ENCODE data around the gene SPATA9. TPM values are rescaled to one million over a fixed set of nuclear protein-coding genes. Genes with fewer than 3 reads are reported as not detected.

SPATA9 gene
- total and polyA plus RNA-seq, 2 of the 8 experiments (the other 6 are each of a cell fraction or from before 2014, with no cell fraction given) = not detected

DNA sequence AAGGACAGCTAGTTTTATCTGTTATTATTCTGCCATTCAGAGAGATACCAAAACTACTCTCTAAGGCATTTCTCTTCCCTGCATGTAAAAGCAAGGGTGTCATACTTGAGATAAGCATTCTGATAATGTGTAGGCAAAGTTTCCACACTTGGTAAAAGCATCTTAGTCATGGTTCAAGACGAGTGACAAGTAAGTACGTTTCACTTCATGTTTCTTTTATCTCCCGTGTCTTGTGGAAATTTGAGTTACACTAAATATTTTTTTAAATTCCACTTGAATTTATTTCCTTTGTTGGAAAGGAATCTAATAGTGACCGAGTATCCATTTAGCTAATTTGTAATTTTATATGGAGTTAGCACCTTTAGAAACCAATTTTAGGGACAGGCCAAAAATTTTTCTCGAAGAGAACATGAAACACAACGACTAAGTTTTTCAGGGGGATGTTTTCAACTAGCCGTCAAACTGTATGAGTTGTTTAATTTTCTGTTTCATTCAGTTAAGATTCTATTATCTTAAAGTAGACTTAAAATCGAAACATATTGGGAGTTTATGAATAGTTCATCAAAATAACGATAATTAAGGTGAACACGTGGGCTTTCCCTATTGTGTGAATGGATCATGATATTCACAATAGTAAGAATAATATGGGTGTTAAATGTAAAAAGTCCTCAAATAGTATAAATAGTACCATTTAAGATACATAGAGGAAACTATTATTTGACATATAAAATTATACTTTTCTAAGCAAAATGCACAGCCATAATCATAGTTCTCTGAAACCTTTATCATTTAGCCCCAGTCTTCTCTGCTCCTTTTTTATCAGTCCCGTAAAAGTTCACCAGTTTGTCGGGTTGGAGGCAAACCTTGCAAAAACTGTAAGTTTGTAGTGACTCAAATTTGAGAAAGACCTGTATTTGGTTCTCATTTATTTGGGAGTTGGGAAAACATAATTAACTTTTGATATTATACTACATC lies 34.6 kb downstream of the SPATA9 start:
- Histone ChIP-seq H2BK5ac (ENCODE audit: low read depth, low read length) (no peak overlapping the region), H4K5ac (ENCODE audit: insufficient read length, low read depth, low read length) (no peak overlapping the region), H3K4ac (replicated peaks; ENCODE audit: insufficient read length, low read depth, low read length) (no peak overlapping the region), H3K9me3 (ENCODE audit: insufficient read depth in 2 of 2, low read depth in 1 of 2, low read length in 1 of 2) (no peaks in the 10 kb centered on the region), H3K4me1 (replicated peaks in 1 of 4; ENCODE audit: control insufficient read depth in 3 of 4, insufficient read depth in 4 of 4, low read length in 3 of 4) (peaks cover 0 to 6% (median 3%) of the 10 kb centered on the region in 4 experiments; a peak in 2 of 7 replicates), H3K4me2 (ENCODE audit: insufficient read depth in 1 of 2, low read depth in 2 of 2, low read length in 2 of 2) (no peak overlapping the region; a peak in 1 of 4 replicates), H3K23ac (ENCODE audit: insufficient read length) (no peak overlapping the region), H2BK120ac (replicated peaks; ENCODE audit: low read depth, low read length) (no peak overlapping the region), H3K14ac (ENCODE audit: insufficient read length) (no peak overlapping the region), H3K36me3 (ENCODE audit: control insufficient read depth in 2 of 4, insufficient read depth in 4 of 4, low read length in 3 of 4) (no peaks in the 10 kb centered on the region), H4K91ac (replicated peaks; ENCODE audit: insufficient read length, low read length) (no peak overlapping the region), H3K79me1 (ENCODE audit: low read depth, low read length) (no peaks in the 10 kb centered on the region), H3K79me2 (ENCODE audit: control insufficient read depth in 1 of 2, insufficient read depth in 2 of 2, low read length in 2 of 2) (no peaks in the 10 kb centered on the region), H2AFZ (ENCODE audit: low read length) (no peak overlapping the region), H2BK15ac (ENCODE audit: low read length) (no peak overlapping the region), H3K23me2 (ENCODE audit: low read depth, low read length) (peaks cover 7% of the 10 kb centered on the region), H3K27me3 (replicated peaks in 1 of 4; ENCODE audit: control insufficient read depth in 3 of 4, extremely low read depth in 1 of 4, insufficient read depth in 3 of 4, low read length in 3 of 4) (no peaks in the 10 kb centered on the region), H2AK5ac (ENCODE audit: low read depth, low read length) (no peak overlapping the region), H3K9ac (replicated peaks in 1 of 4; ENCODE audit: extremely low read depth in 1 of 4, low read depth in 3 of 4, low read length in 3 of 4) (no peak overlapping the region), H2BK20ac (ENCODE audit: low read length) (no peak overlapping the region), H3K27ac (ENCODE audit: low read depth, low read length) (no peak overlapping the region), H3K18ac (ENCODE audit: extremely low read depth, low read length) (no peak overlapping the region), H4K20me1 (replicated peaks in 1 of 2; ENCODE audit: control insufficient read depth in 1 of 2, insufficient read depth in 2 of 2, low read length in 2 of 2) (no peaks in the 10 kb centered on the region), H2BK12ac (ENCODE audit: low read depth, low read length) (no peak overlapping the region), H3K56ac (replicated peaks; ENCODE audit: insufficient read length, low read depth, low read length) (no peak overlapping the region), H3K4me3 (ENCODE audit: extremely low read depth in 1 of 4, insufficient read depth in 2 of 4, low read depth in 3 of 4, low read length in 4 of 4) (no peak overlapping the region), H4K8ac (ENCODE audit: extremely low read depth, insufficient read depth, low read length) (no peak overlapping the region)
- ChIA-PET POLR2A (ENCODE audit: partially characterized antibody) (interaction anchor here (1.7 to 2.0 kb wide), 2 partner anchors 64 to 83 kb away, joined by 5 to 10 read pairs; partner anchors contain the start of gene RHOBTB3), CTCF (ENCODE audit: partially characterized antibody) (interaction anchor here (0.6 to 6.4 kb wide), 9 partner anchors 12 to 680 kb away, joined by 3 to 32 read pairs (median 5); no protein-coding TSS in a partner anchor)
- no peak for FAIRE-seq
- no peak for DNase-seq (ENCODE audit: low read depth in 1 of 2, low spot score in 2 of 2)
- WGBS, 2 experiments (ENCODE audit: extremely low coverage in 1 of 2, insufficient coverage in 1 of 2, insufficient read length in 1 of 2, insufficient replicate concordance in 2 of 2, low coverage in 1 of 2, low lambda C conversion rate in 2 of 2, missing lambda C conversion rate in 1 of 2) = 88% methylated on average over 12 of the region's 12 CpGs; no CpG with 5 or more reads in 1 of the 2 experiments
- TF ChIP-seq KDM5A (IDR thresholded peaks at IDR 0.05; ENCODE audit: low read length) (no peak), KDM4A (IDR thresholded peaks at IDR 0.05; ENCODE audit: low read depth, low read length, severe bottlenecking) (no peak), CEBPB (IDR thresholded peaks at IDR 0.05; ENCODE audit: low read depth, low read length) (no peak), YY1 (IDR thresholded peaks at IDR 0.05; ENCODE audit: low read depth, low read length) (no peak), ASH2L (IDR thresholded peaks at IDR 0.05; ENCODE audit: low read length) (no peak), SAP30 (IDR thresholded peaks at IDR 0.05; ENCODE audit: insufficient read depth, insufficient replicate concordance, low read length) (no peak), JUN (IDR thresholded peaks at IDR 0.05; ENCODE audit: low read depth, low read length) (no peak), SP2 (IDR thresholded peaks at IDR 0.05; ENCODE audit: low read length) (no peak)
- TF ChIP-seq, protein P1, sequence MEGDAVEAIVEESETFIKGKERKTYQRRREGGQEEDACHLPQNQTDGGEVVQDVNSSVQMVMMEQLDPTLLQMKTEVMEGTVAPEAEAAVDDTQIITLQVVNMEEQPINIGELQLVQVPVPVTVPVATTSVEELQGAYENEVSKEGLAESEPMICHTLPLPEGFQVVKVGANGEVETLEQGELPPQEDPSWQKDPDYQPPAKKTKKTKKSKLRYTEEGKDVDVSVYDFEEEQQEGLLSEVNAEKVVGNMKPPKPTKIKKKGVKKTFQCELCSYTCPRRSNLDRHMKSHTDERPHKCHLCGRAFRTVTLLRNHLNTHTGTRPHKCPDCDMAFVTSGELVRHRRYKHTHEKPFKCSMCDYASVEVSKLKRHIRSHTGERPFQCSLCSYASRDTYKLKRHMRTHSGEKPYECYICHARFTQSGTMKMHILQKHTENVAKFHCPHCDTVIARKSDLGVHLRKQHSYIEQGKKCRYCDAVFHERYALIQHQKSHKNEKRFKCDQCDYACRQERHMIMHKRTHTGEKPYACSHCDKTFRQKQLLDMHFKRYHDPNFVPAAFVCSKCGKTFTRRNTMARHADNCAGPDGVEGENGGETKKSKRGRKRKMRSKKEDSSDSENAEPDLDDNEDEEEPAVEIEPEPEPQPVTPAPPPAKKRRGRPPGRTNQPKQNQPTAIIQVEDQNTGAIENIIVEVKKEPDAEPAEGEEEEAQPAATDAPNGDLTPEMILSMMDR (IDR thresholded peaks at IDR 0.05; ENCODE audit: control extremely low read depth in 1 of 3, insufficient read depth in 1 of 3, low read depth in 1 of 3, low read length in 3 of 3) = no peak
